MM.1S (cell line): Measurements from ENCODE around the gene TRPM2.

Source experiments
- DNase-seq: peaks from one replicate; pipeline ENCODE4 v3.0.0-alpha.2; 2015
- H2AFZ ChIP-seq: fragments of 300-600 bp; sonication (generic); 2 replicates; pipeline ENCODE4 v1.6.0; 2016; ENCODE audit warnings: antibody characterized with exemption, low read length
- H3F3A ChIP-seq: fragments of 300-600 bp; sonication (generic); 2 replicates; pipeline ENCODE4 v1.6.1; 2016; ENCODE audit warnings: mild to moderate bottlenecking, antibody characterized with exemption, low read length, moderate library complexity, mixed read lengths; ENCODE audit not compliant: insufficient read depth
- H3K27ac ChIP-seq: fragments of 300-600 bp; sonication (generic); 2 replicates; pipeline ENCODE4 v1.5.1; 2016; ENCODE audit warnings: mild to moderate bottlenecking, low read length
- H3K27me3 ChIP-seq: fragments of 300-600 bp; sonication (generic); replicated peaks from 2 replicates; pipeline ENCODE4 v1.6.0; 2016; ENCODE audit warnings: low read length; ENCODE audit not compliant: insufficient read depth
- H3K36me3 ChIP-seq: fragments of 300-600 bp; sonication (generic); replicated peaks from 2 replicates; pipeline ENCODE4 v1.6.1; 2016; ENCODE audit warnings: mild to moderate bottlenecking, low read length, mixed read lengths; ENCODE audit not compliant: insufficient read depth
- H3K4me1 ChIP-seq: fragments of 300-600 bp; sonication (generic); 2 replicates; pipeline ENCODE4 v1.6.1; 2016; ENCODE audit warnings: low read length, mixed read lengths
- H3K4me2 ChIP-seq: fragments of 300-600 bp; sonication (generic); 2 replicates; pipeline ENCODE4 v1.6.0; 2016; ENCODE audit warnings: low read depth, low read length
- H3K4me3 ChIP-seq: fragments of 300-600 bp; sonication (generic); 2 replicates; pipeline ENCODE4 v1.5.1; 2016; ENCODE audit warnings: low read length, mixed read lengths
- H3K79me2 ChIP-seq: fragments of 300-600 bp; sonication (generic); 2 replicates; pipeline ENCODE4 v1.6.1; 2016; ENCODE audit warnings: mixed run types, low read length, mixed read lengths
- H3K9ac ChIP-seq: fragments of 300-600 bp; sonication (generic); 2 replicates; pipeline ENCODE4 v1.6.1; 2016; ENCODE audit warnings: low read length, mixed read lengths
- H3K9me2 ChIP-seq: fragments of 300-600 bp; sonication (generic); replicated peaks from 2 replicates; pipeline ENCODE4 v1.6.1; 2016; ENCODE audit warnings: mild to moderate bottlenecking, low read length, mixed read lengths; ENCODE audit not compliant: insufficient read depth
- H3K9me3 ChIP-seq: fragments of 300-600 bp; sonication (generic); replicated peaks from 2 replicates; pipeline ENCODE4 v1.6.1; 2016; ENCODE audit warnings: mild to moderate bottlenecking, low read length, mixed read lengths; ENCODE audit not compliant: insufficient read depth
- H4K20me1 ChIP-seq: fragments of 300-600 bp; sonication (generic); 2 replicates; pipeline ENCODE4 v1.6.1; 2016; ENCODE audit warnings: mild to moderate bottlenecking, low read length, moderate library complexity, mixed read lengths; ENCODE audit not compliant: insufficient read depth
- EZH2 ChIP-seq: fragments of 300-600 bp; sonication (generic); optimal IDR thresholded peaks from 2 replicates; pipeline ENCODE3; 2017; ENCODE audit warnings: low read depth, mild to moderate bottlenecking, antibody characterized with exemption, low read length, mixed read lengths
- EZH2phosphoT487 ChIP-seq: fragments of 300-600 bp; sonication (generic); IDR thresholded peaks from 2 replicates; pipeline ENCODE4 v1.6.1; 2018; ENCODE audit warnings: antibody characterized with exemption, low read length
- TF ChIP-seq, protein P1 (sequence below): fragments of 300-600 bp; sonication (generic); IDR thresholded peaks from 2 replicates; pipeline ENCODE4 v1.5.1; 2016; ENCODE audit warnings: antibody characterized with exemption, low read length, mixed read lengths

Gene TRPM2

GRCh38 chr21:44425895-44426662 is 72.7 kb downstream of the TRPM2 start:
- Histone ChIP-seq H3K36me3 (no peaks in the 10 kb centered on the region), H3K9me2 (no peaks in the 10 kb centered on the region), H3K79me2 (no peaks in the 10 kb centered on the region), H2AFZ (no peak overlapping the region), H3K27ac (no peak overlapping the region), H3K9me3 (no peaks in the 10 kb centered on the region; the same call in 1 of the 2 replicates), H3K4me2 (no peak overlapping the region), H3K4me1 (no peaks in the 10 kb centered on the region), H3F3A (peaks cover 9% of the 10 kb centered on the region; the same call in 1 of the 2 replicates), H3K9ac (no peak overlapping the region), H4K20me1 (no peaks in the 10 kb centered on the region), H3K27me3 (peaks cover 57% of the 10 kb centered on the region), H3K4me3 (no peak overlapping the region)
- no peak for DNase-seq
- TF ChIP-seq EZH2phosphoT487, result no peak
- TF ChIP-seq, protein P1, sequence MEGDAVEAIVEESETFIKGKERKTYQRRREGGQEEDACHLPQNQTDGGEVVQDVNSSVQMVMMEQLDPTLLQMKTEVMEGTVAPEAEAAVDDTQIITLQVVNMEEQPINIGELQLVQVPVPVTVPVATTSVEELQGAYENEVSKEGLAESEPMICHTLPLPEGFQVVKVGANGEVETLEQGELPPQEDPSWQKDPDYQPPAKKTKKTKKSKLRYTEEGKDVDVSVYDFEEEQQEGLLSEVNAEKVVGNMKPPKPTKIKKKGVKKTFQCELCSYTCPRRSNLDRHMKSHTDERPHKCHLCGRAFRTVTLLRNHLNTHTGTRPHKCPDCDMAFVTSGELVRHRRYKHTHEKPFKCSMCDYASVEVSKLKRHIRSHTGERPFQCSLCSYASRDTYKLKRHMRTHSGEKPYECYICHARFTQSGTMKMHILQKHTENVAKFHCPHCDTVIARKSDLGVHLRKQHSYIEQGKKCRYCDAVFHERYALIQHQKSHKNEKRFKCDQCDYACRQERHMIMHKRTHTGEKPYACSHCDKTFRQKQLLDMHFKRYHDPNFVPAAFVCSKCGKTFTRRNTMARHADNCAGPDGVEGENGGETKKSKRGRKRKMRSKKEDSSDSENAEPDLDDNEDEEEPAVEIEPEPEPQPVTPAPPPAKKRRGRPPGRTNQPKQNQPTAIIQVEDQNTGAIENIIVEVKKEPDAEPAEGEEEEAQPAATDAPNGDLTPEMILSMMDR, result no peak
- no peak for TF ChIP-seq EZH2

GRCh38 chr21:44426663-44427191 is 73.3 kb downstream of the TRPM2 start:
- Histone ChIP-seq H4K20me1 (no peaks in the 10 kb centered on the region), H2AFZ (no peak overlapping the region), H3K9ac (no peak overlapping the region), H3K27ac (no peak overlapping the region), H3F3A (peaks cover 9% of the 10 kb centered on the region; the same call in 1 of the 2 replicates), H3K4me2 (no peak overlapping the region), H3K79me2 (no peaks in the 10 kb centered on the region), H3K27me3 (peaks cover 57% of the 10 kb centered on the region), H3K9me3 (no peaks in the 10 kb centered on the region; the same call in 1 of the 2 replicates), H3K36me3 (no peaks in the 10 kb centered on the region), H3K4me1 (no peaks in the 10 kb centered on the region), H3K9me2 (no peaks in the 10 kb centered on the region), H3K4me3 (no peak overlapping the region)
- TF ChIP-seq EZH2 (no peak), EZH2phosphoT487 (no peak)
- TF ChIP-seq, protein P1, result no peak
- DNase-seq, result no peak

- TF ChIP-seq, protein P1, result no peak
- no peak for TF ChIP-seq EZH2
- no peak for TF ChIP-seq EZH2phosphoT487
- Histone ChIP-seq H3K79me2 (no peaks in the 10 kb centered on the region), H3K27me3 (peaks cover 58% of the 10 kb centered on the region), H3K4me1 (no peaks in the 10 kb centered on the region), H3K27ac (no peak overlapping the region), H3K9ac (no peak overlapping the region), H3K4me2 (no peak overlapping the region), H4K20me1 (no peaks in the 10 kb centered on the region), H2AFZ (0 out of 2 replicates have a peak overlapping the region, but pooled peaks have one; percentile 9), H3F3A (peaks cover 9% of the 10 kb centered on the region; the same call in 1 of the 2 replicates), H3K9me2 (no peaks in the 10 kb centered on the region), H3K36me3 (no peaks in the 10 kb centered on the region), H3K4me3 (no peak overlapping the region), H3K9me3 (no peaks in the 10 kb centered on the region; the same call in 1 of the 2 replicates)
- DNase-seq, result no peak
Measured at GRCh38 chr21:44427241-44428120, 74.1 kb downstream of the TRPM2 start.
